ENCODE results near the gene VASN.

Gene VASN

DNA sequence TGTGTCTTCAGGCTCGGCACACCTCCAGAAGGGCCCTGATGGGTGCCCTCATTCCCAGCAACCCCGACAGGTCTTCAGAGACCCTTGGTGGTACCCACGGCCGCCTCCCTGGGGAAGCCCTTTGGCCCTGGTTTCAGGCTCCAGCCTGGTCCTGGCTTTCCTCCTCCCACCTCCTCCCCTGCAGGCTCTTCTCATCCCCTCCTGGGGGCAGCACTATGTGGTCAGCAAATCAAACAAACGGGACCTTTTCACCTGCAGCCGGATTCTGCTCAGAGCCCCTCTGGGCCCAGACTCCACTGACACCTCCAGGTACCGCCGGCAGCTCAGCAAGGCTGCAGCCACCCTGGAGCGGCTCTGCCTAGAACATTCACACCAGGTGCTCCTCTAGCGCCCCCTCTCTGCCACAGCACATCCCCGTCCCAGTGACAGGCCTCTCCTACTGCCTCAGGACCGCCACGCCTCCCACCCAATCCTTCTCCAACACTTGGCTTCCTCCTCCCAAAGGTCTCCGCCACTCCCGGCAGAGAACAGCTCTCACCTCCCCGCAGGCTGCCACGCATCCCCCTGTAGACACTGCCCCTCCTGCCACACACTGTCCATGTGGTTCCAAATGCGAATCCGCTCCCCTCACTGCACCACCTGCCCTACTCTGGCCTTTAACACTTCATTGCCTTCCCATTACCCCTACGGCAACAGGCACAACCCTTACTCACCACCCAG is 32.8 kb downstream of the VASN start:
- no peaks in the 10 kb centered on the region for H3K9me3 Mint-ChIP-seq
- H3K27me3 Mint-ChIP-seq (ENCODE audit: low read depth, poor library complexity) = no peaks in the 10 kb centered on the region
- no peaks in the 10 kb centered on the region for H3K36me3 Mint-ChIP-seq (ENCODE audit: low read depth)
- no peak overlapping the region for H3K27ac Mint-ChIP-seq
- H3K4me1 Mint-ChIP-seq = peaks cover 18% of the 10 kb centered on the region
- no peak overlapping the region for H3K4me3 Mint-ChIP-seq
- peak; percentile 81 for DNase-seq
- TF ChIP-seq, protein P1, sequence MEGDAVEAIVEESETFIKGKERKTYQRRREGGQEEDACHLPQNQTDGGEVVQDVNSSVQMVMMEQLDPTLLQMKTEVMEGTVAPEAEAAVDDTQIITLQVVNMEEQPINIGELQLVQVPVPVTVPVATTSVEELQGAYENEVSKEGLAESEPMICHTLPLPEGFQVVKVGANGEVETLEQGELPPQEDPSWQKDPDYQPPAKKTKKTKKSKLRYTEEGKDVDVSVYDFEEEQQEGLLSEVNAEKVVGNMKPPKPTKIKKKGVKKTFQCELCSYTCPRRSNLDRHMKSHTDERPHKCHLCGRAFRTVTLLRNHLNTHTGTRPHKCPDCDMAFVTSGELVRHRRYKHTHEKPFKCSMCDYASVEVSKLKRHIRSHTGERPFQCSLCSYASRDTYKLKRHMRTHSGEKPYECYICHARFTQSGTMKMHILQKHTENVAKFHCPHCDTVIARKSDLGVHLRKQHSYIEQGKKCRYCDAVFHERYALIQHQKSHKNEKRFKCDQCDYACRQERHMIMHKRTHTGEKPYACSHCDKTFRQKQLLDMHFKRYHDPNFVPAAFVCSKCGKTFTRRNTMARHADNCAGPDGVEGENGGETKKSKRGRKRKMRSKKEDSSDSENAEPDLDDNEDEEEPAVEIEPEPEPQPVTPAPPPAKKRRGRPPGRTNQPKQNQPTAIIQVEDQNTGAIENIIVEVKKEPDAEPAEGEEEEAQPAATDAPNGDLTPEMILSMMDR (IDR thresholded peaks at IDR 0.05) = peak; percentile 74

DNA sequence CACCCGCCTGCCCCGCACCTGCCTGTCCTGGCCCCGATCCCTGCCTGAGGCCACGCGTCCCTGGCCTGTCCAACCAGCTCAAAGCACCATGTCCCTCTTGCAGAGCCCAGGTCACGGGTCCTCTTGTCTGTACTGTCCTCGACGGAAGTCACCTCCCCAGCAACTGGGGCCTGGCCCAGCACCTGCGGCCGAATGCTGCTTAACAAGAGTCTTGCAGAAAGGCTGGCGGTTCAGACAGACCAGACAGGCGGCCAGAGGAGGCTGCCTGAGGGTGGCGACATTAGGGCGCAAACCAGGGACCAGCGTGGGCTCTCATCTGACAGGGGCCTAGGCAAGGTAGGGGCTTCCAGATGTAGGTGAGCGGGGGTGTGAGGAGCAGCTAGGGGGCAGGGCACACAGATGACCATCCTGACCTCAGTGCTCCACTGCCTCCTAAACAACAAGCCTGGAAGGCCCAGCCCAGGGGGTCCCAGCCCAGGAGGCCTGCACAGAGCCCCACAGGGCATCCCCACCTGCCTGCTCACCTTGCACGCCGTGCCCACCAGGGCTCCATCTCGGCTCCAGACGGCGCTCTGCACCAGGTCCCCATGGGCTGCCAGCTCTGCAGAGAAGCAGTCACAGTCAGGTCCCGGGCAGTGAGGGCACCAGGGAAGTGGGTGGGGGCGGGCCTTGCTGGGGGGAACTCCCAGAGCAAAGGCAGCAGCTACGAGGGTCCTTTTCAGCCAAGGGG is 33.5 kb downstream of the VASN start:
- TF ChIP-seq, protein P1 (IDR thresholded peaks at IDR 0.05) = no peak
- Mint-ChIP-seq H3K27ac (no peak overlapping the region), H3K4me1 (peaks cover 18% of the 10 kb centered on the region), H3K36me3 (ENCODE audit: low read depth) (no peaks in the 10 kb centered on the region), H3K27me3 (ENCODE audit: low read depth, poor library complexity) (no peaks in the 10 kb centered on the region), H3K9me3 (no peaks in the 10 kb centered on the region), H3K4me3 (no peak overlapping the region)
- DNase-seq = no peak

DNA sequence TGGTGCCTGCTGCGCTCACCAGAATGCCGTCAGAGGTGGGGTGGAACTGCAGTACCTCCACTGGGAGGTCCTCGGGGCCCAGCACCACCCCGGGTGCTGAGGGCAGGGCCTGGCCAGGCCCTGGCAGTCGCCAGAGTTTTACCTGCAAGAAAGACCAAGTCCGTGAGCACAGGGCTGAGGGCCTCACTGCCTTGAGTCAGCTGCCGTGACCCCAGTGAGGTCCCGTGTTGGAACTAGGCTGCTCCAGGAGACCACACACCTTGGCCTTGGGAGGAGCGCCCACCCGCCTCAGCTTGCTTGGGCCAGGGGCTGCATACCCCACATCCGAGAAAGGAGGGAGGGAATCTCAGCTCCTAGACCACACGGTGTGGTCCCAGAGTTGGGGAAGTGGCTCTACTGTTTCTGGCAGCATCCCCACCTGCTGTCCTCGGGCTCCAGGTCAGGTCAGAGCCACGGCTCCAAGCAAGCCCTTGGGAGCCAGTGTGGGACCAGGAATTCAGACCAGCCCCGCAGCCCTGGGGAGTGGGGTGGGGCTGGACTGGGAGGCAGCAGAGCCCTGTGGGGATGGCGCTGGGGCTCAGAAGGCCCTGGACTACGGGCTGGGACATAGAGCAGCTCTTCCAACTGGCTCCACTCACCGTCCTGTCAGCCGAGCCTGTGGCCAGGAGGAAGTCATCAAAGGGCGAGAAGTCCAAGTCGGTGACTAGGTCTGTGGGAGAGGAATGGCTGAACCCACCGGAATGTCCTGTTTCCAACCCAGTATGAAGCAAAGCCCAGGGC is 36.1 kb downstream of the VASN start:
- no peak overlapping the region for H3K4me3 Mint-ChIP-seq
- no peaks in the 10 kb centered on the region for H3K9me3 Mint-ChIP-seq
- H3K36me3 Mint-ChIP-seq (ENCODE audit: low read depth) = no peaks in the 10 kb centered on the region
- peaks cover 7% of the 10 kb centered on the region for H3K27me3 Mint-ChIP-seq (ENCODE audit: low read depth, poor library complexity)
- peaks cover 8% of the 10 kb centered on the region for H3K4me1 Mint-ChIP-seq
- TF ChIP-seq, protein P1 (IDR thresholded peaks at IDR 0.05) = no peak
- DNase-seq = no peak
- H3K27ac Mint-ChIP-seq = no peak overlapping the region

DNA sequence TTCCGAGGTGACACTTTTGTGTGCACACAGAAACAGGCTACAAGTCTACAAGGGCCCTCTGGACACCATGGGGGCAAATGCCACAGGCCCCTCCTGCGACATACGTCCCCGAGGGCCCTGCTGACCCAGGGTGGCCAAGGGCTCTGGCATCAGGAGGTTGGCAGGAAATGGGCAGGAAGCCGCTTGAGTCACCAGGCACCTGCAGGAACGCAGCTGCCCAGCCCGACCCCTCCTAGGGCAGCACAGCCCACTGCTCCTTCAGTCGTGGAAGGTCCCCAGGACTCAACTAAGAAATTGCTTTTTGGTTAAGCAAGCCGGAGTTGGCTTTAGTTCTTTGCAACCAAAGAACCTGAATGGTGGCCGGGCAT is 36.7 kb downstream of the VASN start:
- no peaks in the 10 kb centered on the region for H3K36me3 Mint-ChIP-seq (ENCODE audit: low read depth)
- H3K27me3 Mint-ChIP-seq (ENCODE audit: low read depth, poor library complexity) = peaks cover 7% of the 10 kb centered on the region
- H3K27ac Mint-ChIP-seq = no peak overlapping the region
- H3K9me3 Mint-ChIP-seq = no peaks in the 10 kb centered on the region
- H3K4me1 Mint-ChIP-seq = peaks cover 8% of the 10 kb centered on the region
- TF ChIP-seq, protein P1 (IDR thresholded peaks at IDR 0.05) = no peak
- DNase-seq = no peak
- no peak overlapping the region for H3K4me3 Mint-ChIP-seq

DNA sequence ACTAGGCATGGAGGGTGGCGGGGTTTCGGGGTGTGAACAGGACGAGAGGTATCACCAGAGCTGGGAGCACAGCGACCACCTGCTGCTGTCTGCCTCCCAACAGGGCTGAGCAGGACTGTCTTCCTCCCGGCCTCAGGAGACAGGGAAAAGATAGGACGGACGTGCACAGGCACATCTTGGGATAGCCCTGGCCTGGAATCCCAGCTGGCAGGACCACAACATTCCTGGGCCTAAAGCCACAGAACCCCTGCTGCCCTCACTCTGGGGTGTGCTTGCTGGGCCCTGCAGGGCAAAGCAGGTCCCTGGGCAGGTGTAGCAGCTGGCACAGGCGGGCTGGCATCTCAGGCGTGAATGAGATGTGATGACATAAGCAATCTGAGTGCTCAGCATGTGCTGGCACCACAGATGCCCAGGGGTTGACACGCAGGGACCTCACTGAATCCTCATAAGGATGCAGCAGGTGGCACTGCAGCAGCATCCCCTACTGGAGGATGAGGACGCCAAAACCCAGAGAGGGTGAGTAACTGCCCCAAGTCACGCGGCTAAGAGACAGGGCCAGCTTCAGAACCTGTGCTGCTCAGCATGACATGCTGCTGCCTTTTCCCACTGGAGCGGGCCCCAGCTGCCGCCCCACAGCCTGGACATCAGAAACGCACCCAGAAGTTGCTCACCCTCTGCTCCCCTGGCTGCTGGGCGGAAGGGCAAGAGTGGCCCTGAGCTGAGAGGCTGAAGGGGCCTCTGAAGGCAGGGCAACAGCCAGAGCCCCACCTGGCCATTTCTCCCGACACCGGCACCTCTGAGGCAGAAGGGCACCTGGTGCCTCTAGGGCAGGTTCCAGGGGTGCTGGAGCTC is 37.7 kb downstream of the VASN start:
- DNase-seq = no peak
- Mint-ChIP-seq H3K4me1 (peaks cover 9% of the 10 kb centered on the region), H3K27me3 (ENCODE audit: low read depth, poor library complexity) (peaks cover 7% of the 10 kb centered on the region), H3K4me3 (no peak overlapping the region), H3K27ac (no peak overlapping the region), H3K9me3 (no peaks in the 10 kb centered on the region), H3K36me3 (ENCODE audit: low read depth) (no peaks in the 10 kb centered on the region)
- TF ChIP-seq, protein P1 (IDR thresholded peaks at IDR 0.05) = no peak

All from nephron progenitor cell (in vitro differentiated cells).